HG02852 (cell line): ENCODE measurements around the gene CLCF1.

Experiments used
- ATAC-seq: cut with Tn5 transposase; IDR thresholded peaks from one replicate; pipeline ENCODE4 v1.9.1; 2021; ENCODE audit warnings: mild to moderate bottlenecking, moderate library complexity; ENCODE audit not compliant: unreplicated experiment

CLCF1 gene

DNA sequence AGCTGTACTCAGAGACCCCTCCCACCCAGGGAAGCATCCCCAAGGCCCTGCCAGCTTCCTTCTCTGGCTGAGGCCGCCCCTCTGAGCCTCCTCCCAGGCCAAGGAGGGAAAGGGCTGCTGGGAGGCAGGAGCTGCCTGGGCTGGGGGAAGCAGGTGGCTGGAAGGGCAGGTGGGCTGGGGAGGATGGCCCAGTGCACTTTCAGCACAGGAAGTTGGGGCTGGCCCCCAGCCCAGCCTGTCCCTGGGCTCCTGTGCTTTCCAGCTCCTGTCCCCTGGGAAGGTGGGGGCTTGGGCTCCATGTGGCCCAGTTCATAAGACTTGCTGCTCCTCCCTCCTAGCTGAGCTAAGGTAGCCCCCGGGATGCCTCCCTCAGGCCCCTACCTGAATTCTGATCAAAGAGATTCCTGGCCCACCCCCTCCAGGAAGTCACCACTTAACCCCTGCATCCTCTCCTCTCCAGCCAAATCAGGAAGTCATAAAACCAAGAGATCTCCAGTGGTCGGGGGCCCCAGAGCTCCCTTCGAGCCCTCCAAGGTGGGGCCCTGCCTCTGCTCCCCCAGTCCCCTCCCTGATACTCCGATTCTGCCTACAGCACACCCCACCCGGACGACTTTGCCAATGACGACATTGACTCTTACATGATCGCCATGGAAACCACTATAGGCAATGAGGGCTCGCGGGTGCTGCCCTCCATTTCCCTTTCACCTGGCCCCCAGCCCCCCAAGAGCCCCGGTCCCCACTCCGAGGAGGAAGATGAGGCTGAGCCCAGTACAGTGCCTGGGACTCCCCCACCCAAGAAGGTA, 23.4 kb upstream of the CLCF1 start:
- no peak for ATAC-seq

DNA sequence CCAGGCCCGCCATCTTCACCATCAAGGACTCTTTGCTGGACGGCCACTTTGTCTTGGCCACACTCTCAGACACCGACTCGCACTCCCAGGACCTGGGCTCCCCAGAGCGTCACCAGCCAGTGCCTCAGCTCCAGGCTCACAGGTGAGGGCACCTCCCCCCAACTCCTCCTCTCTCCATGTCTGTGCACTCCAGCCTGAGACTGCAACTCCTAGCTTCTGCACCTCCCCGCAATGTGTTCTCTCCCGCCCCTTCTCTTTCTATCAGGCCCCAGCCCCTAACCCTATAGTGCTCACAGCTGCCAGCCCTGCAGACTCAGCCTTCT, 22.8 kb upstream of the CLCF1 start:
- ATAC-seq: no peak

DNA sequence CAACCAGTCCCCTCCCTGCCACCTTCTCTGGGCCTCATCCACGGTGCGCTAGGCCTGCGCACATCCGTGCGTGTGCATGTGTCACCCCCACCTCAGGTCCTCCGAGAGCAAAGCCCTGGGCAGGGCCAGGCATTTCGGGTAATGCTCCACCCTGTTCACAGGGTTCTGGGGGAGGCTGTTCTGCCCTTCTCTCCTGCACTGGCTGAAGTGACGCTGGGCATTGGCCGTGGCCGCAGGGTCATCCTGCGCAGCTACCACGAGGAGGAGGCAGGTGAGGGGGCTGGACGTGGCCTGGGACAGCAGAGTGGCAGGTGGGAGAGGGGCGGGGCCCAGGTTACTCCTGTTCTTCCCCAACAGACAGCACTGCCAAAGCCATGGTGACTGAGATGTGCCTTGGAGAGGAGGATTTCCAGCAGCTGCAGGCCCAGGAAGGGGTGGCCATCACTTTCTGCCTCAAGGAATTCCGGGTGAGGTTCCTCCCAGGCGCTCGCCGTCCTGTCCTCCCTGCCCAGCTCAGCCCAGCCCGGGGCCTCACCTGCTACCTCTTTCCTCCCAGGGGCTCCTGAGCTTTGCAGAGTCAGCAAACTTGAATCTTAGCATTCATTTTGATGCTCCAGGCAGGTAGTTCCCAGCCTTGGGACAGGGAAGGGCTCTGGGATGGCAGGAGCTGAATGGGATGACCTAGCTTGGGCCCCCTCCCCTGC, 22.3 kb upstream of the CLCF1 start:
- no peak for ATAC-seq

DNA sequence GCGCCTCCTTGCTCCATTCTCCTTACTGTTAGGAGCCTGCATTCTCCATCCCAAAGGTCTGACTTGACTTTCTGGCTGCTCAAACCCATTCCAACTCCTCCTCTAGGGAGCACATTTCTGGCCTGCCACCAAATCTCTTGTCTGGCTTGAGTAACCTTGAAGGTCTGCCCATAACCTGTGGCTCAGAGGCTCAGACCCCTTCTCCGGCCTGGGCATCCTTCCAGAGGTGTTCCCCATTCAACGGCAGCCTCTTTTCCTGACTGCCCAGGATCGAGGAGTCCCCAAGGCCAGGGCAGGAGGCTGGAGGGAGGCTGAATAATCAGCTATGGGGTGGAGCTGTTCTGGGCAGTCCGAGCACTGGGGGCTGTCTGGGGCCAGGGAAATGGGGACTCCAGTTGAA, 20.6 kb upstream of the CLCF1 start:
- ATAC-seq: no peak

DNA sequence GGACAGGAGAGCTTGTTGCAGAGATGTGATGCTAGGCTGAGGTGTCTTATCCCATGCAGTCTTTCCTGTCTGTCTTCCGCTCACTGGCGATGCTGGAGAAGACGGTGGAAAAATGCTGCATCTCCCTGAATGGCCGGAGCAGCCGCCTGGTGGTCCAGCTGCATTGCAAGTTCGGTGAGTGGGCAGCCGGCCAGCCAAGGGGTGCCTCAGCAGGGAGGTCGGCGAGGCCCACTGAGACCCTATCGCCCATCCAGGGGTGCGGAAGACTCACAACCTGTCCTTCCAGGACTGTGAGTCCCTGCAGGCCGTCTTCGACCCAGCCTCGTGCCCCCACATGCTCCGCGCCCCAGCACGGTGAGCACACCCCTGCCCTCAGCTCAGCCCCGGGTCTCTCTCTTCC, 20.0 kb upstream of the CLCF1 start:
- ATAC-seq: no peak

DNA sequence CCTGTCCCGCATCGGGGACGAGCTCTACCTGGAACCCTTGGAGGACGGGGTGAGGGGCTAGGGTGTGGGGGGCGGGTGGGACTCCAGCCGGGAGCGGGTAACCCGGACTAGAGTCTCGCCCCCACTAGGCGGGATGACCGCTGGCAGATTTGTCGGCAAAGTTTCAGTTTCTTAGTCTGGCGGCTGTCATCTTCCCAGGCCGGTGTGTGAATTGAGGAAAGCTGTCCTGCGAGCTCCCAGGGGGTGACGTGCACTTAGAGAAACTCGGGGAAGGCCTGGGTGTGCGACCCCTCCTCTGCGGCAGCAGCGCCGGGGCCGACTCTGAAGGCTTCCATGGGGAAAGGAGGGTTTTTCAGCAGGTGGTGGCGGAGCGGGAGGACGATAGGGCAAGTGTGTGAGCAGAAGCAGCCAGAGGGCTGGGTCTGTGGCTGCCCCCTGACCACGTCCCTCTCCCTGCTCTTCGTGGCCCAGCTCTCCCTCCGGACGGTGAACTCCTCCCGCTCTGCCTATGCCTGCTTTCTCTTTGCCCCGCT, 18.9 kb upstream of the CLCF1 start:
- ATAC-seq: no peak

DNA sequence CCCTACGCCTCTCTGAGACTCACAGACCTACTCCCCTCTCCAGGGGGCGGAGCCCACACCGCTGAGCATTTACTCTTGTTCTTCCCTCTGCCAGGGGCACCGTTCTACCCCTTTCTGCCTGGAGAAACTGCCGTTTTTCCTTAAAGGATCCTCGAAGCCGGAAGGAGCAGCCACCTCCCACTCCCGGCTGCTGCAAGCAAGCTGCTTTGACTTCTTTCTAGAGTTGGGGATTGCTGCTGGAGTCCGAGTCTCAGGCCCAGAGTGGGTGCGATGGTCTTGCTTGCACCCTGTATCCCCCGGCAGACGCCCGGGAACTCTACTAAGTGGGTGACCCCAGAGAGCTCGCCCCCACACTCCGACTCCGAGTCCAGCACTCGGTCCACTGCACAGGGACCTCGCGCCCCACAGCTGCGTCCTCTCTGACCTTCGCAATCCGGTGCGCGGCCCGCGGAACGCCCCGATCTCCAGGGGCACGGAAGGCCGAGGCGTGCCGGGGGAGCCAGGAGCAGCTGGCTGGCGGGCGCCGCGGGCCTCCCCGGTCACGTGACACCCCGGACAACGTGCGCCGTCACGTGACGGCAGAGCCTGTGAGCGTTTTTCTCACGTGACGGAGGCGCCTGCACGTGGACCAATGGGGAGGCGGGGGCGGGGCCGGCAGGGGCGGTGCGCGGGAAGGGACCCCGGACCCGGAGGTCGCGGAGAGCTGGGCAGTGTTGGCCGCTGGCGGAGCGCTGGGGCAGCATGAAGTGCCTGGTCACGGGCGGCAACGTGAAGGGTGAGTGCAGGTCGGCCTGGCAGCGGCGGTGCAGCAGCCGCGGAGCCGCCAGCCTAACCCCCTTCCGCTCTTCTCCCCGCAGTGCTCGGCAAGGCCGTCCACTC, 18.1 kb upstream of the CLCF1 start, which contains the start of gene RAD9A:
RAD9A (plus strand) TSS at position 683 of the 879 bp plus-strand sequence; CDS start at position 742, 59 bp downstream.
- ATAC-seq: peak; percentile 57

DNA sequence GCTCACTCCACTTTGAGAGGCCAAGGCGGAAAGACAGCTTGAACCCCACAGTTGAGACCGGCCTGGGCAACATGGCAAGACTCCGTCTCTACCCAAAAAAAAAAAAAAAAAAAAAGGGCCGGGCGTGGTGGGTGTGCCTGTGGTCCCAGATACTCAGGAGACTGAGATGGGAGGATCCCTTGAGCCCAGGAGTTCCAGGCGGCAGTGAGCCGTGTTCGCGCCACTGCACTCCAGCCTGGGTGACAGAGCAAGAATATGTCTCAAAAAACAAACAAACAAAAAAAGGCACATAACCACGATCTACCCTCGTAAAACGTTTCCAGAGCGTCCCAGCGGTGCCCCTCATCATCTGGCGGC, 17.5 kb upstream of the CLCF1 start:
- no peak for ATAC-seq

DNA sequence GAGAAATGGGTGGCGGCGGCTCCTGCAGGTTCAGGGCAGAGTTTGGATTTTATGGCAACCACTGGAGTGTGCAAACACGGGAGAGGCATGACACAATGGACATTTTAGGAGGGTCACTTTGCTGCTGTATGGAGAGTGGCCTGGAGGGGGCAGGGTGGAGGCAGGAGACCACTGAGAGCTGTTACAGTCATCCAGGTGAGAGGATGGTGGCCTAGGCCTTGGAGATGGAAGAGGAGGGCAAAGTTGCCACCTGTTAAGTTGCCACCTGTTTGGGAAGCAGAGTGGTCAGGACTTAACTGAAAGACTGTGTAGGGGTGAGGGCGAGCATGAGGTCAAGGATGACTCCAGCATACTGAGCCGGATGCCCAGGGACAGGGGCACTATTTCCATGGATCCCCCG, 16.1 kb upstream of the CLCF1 start:
- ATAC-seq: no peak

DNA sequence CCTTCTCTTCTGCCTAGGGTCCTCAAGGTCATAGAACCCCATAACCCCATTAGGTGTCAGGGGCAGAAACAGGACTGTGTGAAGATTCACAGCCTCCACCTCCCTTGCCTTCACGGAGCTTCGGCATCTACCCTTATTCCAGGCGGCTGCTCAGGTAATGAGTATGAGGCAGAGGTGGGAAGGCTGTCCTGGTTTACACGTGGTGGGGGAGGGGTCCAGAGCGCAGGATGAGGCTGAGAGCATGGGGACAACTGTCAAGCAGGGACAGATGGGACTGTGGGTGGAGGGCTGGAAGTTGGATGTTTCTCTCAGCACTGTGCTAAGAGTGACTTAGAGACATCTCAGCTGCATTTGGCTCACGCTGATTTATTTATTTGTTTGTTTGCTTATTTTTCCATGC, 14.1 kb upstream of the CLCF1 start:
- ATAC-seq: no peak

DNA sequence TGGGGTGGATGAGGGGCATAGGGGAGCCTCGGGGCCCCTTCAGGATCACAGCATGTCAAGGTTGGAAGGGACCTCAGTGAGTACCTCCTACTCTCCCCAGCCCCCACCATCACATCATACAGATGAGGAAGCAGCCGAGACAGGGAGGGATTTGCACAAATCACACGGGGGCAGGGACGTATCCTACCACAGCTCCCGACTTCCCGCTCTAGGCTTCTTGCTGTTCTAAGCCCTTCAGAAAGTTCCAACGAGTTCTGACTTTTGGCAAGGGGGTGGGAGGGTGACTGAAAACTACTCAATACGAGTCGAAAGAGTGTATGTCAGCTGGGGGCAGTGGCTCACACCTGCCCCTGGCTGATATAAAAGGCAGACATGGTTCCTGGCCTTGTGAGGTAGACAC, 13.7 kb upstream of the CLCF1 start:
- no peak for ATAC-seq

DNA sequence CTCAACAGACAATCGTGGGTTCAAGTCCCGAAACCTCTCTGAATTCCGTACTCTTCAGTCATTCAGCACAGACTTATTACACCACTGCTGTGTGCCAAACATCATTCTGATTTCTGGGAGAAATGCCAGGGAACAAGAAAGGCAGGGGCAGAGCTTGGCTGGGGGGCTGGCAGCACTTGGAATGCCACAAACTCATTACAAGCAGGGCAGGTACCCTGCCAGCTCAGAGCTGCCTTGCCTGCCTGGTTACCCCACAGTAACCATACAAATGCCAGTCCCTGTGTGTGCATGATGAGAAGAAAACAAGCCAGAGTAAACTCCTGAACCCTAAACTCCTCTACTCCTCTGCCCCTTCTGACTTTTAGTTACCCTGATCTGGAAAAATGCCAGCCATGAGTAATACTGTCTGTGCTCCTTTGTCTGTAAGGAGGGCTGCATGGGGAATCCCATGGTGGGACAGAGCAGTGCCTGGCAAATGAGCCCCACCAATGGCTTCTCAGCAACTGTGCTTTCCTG, 11.5 kb upstream of the CLCF1 start:
- no peak for ATAC-seq

DNA sequence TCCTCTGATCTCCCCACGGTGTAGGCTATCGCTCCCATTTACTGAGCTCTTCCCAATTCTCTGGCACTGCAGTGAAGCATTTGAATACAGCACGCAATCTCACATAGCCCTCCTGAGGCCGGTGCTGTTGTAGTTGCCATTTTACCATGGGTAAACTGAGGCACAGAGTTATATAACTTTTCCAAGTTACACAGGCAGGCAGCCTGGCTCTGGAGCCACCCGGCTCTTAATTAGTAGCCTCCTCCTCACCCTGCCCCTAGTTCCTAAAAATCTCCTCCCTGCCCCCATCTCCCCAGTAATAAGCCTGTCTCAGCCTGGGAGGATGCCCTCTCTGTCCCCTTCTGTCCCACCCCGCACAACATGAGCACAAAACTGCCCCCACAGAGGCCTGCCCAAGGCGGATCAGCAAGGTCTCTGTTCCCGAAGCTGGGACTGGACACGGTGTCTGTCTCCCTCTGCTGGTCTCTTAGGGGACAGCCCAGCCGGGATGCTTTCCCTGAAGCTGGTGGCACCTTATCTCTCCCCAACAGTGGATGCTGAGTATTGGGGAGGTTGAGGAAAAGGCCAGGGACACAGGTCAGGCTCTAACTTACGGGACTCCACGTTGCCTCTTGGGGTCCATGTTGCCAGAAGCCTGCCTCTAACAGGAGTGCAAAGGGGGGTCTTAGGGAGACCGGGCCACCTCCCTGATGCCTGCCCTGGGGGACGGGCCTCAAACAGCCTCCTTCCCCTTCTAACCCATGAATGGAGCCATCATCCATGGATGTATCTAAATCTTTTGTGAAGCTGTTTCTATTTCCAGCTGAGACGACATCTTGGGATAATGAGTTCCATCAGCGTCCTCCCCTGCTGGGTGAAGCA, 9.1 kb upstream of the CLCF1 start:
- no peak for ATAC-seq

DNA sequence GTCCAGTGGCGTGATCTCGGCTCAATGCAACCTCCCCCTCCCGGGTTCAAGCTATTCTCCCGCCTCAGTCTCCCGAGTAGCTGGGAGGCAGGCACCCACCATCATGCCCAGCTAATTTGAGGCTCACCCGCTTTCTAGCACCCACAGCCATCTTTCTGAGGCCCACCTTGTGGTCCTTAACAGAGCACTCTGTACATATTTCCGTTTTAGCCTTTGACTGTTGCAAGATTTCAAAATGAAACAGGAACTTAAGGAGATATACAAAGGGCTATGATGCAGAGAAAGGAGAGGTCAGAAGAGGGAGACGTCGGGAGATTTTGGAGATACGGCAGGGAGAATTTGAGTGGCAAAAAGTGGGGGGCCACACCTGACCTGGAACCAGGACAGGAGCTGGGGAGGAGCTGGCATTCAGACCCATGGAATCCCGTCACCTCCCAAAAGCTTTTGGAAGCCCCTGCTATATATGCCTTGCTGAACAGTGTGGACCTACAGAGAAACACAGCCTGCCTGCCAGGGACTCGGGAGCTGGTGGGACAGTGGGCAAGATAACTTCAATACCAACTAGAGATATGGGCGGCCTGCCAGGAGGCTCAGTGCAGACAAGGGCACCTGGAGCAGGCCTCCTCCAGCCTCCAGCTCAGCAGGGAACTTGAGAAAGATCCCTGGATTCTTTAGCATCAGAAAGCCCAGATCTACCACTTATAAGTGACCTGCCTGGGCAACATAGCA, 8.0 kb upstream of the CLCF1 start:
- ATAC-seq: no peak

DNA sequence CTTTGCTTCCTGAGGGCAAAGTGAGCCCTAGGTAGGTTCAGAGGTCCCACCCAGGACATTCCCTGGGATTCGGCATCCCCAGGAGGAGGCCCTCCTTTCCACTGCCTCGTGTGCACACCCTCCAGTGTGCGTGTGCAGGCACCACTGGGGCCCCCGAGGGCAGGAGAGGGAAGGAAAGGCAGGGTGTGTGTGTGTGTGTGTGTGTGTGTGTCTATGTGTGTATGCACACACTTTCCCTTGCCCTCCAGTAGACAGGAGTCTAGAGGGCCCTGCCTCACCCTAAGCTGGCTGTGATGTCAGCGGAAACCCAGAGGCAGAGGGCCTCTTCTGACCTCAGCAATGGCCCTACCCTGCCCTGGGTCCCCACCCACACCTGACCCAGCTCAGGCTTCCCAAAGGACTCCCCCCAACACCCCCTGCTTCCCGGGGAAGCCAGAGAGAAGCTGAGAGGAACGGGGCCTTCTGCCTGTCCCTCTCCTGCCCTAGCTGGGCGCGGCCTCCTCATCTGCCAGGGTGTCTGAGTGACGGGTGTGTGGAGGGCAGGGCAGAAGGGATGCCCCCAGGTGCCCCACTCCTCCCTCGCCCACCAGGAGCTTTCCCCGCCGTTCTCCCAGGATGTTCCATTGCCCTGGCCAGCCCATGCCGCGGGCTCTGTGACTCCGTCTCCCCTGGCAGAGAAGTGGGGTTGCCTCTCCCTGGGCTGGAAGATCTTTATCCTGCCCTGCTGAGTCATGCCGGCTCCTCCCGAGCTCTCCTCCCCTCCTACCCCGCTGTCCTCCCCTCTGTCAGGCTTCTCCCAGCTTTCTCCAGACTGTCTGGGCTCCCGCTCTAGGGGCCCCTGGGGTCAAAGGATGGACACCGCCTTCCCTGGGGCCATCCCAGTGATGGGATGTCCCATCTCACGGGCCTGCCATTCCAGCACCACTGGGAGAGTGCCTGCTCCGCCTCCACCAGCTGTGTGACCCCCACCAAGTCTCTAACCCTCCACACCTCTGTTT, 6.0 kb upstream of the CLCF1 start:
- no peak for ATAC-seq

DNA sequence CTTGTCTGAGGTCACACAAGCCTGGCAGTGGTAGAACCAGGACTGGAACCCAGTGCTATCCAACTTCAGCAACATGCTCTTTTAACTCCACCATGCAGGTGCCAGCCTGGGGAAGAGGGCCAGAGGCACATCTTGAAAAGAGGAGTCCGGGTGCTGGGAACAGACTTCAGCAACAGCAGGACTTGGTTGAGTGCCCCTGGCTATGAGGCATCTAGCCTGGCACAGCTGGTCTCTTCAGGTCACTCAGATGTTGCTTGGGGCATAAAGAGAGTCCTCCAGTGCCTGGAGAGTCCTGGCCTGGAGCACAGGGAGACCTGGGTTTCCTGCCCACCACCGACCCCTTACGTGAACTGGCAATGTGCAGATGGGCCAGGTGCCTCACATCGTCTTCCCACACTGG, 5.1 kb upstream of the CLCF1 start:
- no peak for ATAC-seq

DNA sequence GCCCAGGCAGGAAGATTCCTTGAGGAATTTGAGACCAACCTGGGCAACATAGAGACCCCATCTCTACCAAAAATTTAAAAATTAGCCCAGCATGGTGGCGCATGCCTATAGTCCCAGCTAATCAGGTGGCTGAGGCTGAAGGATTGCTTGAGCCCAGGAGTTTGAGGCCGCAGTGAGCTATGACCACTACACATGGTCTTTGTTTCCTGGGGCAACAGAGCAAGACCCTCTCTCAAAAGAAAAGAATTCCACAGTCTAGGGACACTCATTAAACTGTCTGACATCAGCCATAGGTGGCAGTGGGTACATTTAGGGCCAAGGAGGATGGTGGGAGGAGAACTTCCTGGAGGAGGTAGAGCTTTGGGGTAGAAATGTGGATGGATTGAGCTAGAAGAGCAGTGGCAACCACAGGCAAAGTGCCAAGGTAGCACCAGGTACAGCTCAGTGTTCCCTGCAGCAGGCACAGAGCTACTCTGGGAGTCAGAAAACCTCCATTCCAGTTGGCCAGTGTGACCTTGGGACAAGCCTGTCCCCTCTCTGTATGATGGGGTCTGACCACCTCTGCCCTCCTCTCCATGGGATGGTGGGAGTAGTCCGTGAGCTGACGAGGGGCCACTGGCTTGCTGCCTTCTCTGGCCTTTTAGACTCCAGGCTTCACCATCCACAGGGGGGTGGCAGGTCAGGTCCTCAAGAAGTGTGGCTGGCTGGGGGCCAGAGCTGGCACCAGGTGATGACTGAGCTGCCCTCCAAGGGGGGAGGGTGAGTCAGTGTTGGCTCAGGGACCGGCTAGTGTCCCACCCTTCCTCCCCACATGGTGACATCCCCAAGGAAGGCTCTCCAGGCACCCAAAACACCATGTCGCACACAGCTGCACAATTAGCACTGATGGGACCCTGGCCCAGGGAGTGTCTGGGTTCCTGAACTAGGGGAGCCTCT, 3.7 kb upstream of the CLCF1 start:
- ATAC-seq: no peak
